ENCODE measurements around the gene MTHFSD. TPM values are rescaled to one million over a fixed set of nuclear protein-coding genes. Genes with fewer than 3 reads are reported as not detected.

MTHFSD gene
- polyA plus RNA-seq, 1 donor from 2014 or later: 25.0 TPM

DNA sequence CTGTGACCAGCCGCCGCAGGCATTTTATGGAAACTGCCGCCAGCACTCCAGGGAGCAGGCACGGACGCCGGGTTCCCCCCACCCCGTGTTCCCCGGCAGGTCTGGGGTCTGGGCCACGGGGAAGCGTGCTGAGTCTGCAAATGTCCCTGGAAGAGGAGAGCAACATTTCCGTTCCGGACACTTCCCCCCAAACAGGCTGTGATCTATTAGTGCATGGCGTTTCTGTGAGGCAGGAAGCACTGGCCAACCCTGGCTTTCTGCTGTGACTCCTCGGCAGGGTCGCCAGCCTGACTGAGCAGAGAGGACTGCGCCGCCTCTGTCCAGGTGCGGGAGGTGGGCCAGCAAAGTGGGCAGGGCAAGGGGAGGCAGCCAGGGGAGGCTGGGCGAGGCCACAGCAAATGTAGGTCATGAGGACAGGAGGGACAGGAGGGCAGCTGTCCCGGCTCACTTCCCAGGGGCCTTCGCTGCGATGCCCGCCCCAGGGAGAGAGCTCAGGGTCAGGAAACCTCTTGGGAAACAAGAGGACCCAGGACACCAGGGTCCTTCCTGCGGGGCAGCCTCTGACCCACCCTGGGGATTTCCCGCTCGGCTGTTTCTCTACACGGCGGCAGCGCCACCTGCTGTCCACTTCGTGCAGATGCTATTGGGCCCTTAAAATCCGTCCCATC lies 35.3 kb downstream of the MTHFSD start:
- no peak overlapping the region for H3K4me2 ChIP-seq (ENCODE audit: low read length)
- H3F3A ChIP-seq (ENCODE audit: insufficient read depth, low read length, poor library complexity, severe bottlenecking): no peaks in the 10 kb centered on the region
- peaks cover 57% of the 10 kb centered on the region for H3K27me3 ChIP-seq (ENCODE audit: insufficient read depth, low read depth, low read length)
- H4K20me1 ChIP-seq (ENCODE audit: insufficient read depth): no peaks in the 10 kb centered on the region
- no peak for TF ChIP-seq MXI1 (conservative IDR thresholded peaks at IDR 0.05; ENCODE audit: poor library complexity, severe bottlenecking)
- TF ChIP-seq, protein P1, sequence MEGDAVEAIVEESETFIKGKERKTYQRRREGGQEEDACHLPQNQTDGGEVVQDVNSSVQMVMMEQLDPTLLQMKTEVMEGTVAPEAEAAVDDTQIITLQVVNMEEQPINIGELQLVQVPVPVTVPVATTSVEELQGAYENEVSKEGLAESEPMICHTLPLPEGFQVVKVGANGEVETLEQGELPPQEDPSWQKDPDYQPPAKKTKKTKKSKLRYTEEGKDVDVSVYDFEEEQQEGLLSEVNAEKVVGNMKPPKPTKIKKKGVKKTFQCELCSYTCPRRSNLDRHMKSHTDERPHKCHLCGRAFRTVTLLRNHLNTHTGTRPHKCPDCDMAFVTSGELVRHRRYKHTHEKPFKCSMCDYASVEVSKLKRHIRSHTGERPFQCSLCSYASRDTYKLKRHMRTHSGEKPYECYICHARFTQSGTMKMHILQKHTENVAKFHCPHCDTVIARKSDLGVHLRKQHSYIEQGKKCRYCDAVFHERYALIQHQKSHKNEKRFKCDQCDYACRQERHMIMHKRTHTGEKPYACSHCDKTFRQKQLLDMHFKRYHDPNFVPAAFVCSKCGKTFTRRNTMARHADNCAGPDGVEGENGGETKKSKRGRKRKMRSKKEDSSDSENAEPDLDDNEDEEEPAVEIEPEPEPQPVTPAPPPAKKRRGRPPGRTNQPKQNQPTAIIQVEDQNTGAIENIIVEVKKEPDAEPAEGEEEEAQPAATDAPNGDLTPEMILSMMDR (IDR thresholded peaks at IDR 0.05; ENCODE audit: poor library complexity, severe bottlenecking): peak; percentile 88
- peak; percentile 93 for TF ChIP-seq SMC3 (conservative IDR thresholded peaks at IDR 0.05; ENCODE audit: poor library complexity)
- no peak for TF ChIP-seq EP300 (conservative IDR thresholded peaks at IDR 0.05; ENCODE audit: poor library complexity, severe bottlenecking)
- no peak for TF ChIP-seq TAF1 (IDR thresholded peaks at IDR 0.05; ENCODE audit: low read depth)
- TF ChIP-seq RAD21 (conservative IDR thresholded peaks at IDR 0.05): peak; percentile 83
- no peak for TF ChIP-seq POLR2AphosphoS5 (IDR thresholded peaks at IDR 0.05)
- TF ChIP-seq EZH2 (IDR thresholded peaks at IDR 0.05; ENCODE audit: borderline replicate concordance, insufficient read depth, low read length, poor library complexity, severe bottlenecking): no peak
- TF ChIP-seq REST (IDR thresholded peaks at IDR 0.05; ENCODE audit: borderline replicate concordance): no peak
- H3K9ac ChIP-seq (ENCODE audit: low read length): no peak overlapping the region
- H2AFZ ChIP-seq (ENCODE audit: low read depth, low read length): no peak overlapping the region
- no peaks in the 10 kb centered on the region for H3K9me3 ChIP-seq (ENCODE audit: low read length)
- H3K9me2 ChIP-seq (ENCODE audit: insufficient read depth, low read length): no peaks in the 10 kb centered on the region
- H3K36me3 ChIP-seq (ENCODE audit: insufficient read depth, low read length): no peaks in the 10 kb centered on the region
- no peak overlapping the region for H3K27ac ChIP-seq (ENCODE audit: low read length)
- H3K4me3 ChIP-seq (ENCODE audit: low read length): no peak overlapping the region
- H3K79me2 ChIP-seq (replicated peaks; ENCODE audit: insufficient read depth, low read length): no peaks in the 10 kb centered on the region

DNA sequence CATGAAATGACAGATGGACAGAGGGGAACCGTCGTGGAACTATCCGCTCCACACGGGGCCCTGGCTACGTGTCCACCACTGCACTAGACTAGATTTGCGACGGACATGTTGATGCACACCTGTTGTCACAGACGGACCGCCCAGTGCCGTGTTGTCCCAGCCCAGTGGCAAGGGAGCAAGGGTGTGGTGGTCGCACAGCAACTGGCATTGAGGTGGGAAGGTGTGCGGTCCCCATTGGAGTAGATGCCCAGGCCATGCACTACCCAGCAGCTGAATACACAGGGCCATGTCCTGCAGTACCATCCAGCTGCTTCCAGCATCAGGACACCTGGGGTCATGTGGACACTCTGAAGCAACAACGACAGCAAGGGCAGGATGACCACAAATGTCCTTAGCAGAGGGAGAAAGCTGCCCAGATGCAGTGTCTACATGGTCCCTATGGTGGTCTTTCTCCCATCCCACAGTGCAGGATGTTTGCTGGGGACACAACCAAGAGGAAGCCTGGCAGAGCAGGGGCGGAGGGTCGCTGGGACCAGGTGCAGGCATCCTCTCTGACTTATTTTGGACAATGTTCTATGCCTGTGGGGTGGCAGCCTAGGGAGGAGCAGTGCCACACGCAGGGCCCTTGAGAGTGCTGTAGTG lies 35.9 kb downstream of the MTHFSD start:
- H3F3A ChIP-seq (ENCODE audit: insufficient read depth, low read length, poor library complexity, severe bottlenecking): no peaks in the 10 kb centered on the region
- no peak overlapping the region for H3K4me2 ChIP-seq (ENCODE audit: low read length)
- no peak overlapping the region for H3K9ac ChIP-seq (ENCODE audit: low read length)
- H3K9me3 ChIP-seq (ENCODE audit: low read length): no peaks in the 10 kb centered on the region
- no peaks in the 10 kb centered on the region for H3K36me3 ChIP-seq (ENCODE audit: insufficient read depth, low read length)
- no peak overlapping the region for H3K27ac ChIP-seq (ENCODE audit: low read length)
- TF ChIP-seq RAD21 (conservative IDR thresholded peaks at IDR 0.05): no peak
- no peak for TF ChIP-seq EZH2 (IDR thresholded peaks at IDR 0.05; ENCODE audit: borderline replicate concordance, insufficient read depth, low read length, poor library complexity, severe bottlenecking)
- TF ChIP-seq, protein P1 (IDR thresholded peaks at IDR 0.05; ENCODE audit: poor library complexity, severe bottlenecking): no peak
- TF ChIP-seq TAF1 (IDR thresholded peaks at IDR 0.05; ENCODE audit: low read depth): no peak
- TF ChIP-seq MXI1 (conservative IDR thresholded peaks at IDR 0.05; ENCODE audit: poor library complexity, severe bottlenecking): no peak
- no peak for TF ChIP-seq SMC3 (conservative IDR thresholded peaks at IDR 0.05; ENCODE audit: poor library complexity)
- no peak for TF ChIP-seq EP300 (conservative IDR thresholded peaks at IDR 0.05; ENCODE audit: poor library complexity, severe bottlenecking)
- no peak for TF ChIP-seq REST (IDR thresholded peaks at IDR 0.05; ENCODE audit: borderline replicate concordance)
- TF ChIP-seq POLR2AphosphoS5 (IDR thresholded peaks at IDR 0.05): no peak
- peaks cover 64% of the 10 kb centered on the region for H3K27me3 ChIP-seq (ENCODE audit: insufficient read depth, low read depth, low read length)
- no peaks in the 10 kb centered on the region for H3K79me2 ChIP-seq (replicated peaks; ENCODE audit: insufficient read depth, low read length)
- no peak overlapping the region for H2AFZ ChIP-seq (ENCODE audit: low read depth, low read length)
- H3K9me2 ChIP-seq (ENCODE audit: insufficient read depth, low read length): no peaks in the 10 kb centered on the region
- no peak overlapping the region for H3K4me3 ChIP-seq (ENCODE audit: low read length)
- no peaks in the 10 kb centered on the region for H4K20me1 ChIP-seq (ENCODE audit: insufficient read depth)
